Gastrocnemius medialis (tissue), 4 donors: ENCODE results near the gene LPGAT1.

Source experiments
- POLR2A ChIP-seq, 2 donors: fragments of 450-650 bp; IDR thresholded peaks; one replicate each; pipeline ENCODE4 v1.6.1; 2017; ENCODE audit warnings: antibody characterized with exemption in 2 of 2, mild to moderate bottlenecking in 2 of 2, moderate library complexity in 2 of 2
- TF ChIP-seq, protein P1 (sequence below), 5 experiments: fragments of 450-650 bp in 3 of 5; fragments of 200-600 bp in 2 of 5; sonication (generic) in 2 of 5; IDR thresholded peaks in 4 of 5; conservative IDR thresholded peaks in 1 of 5; 1 replicate in 4 of 5; 2 replicates in 1 of 5; pipeline ENCODE4 v1.5.1; 2016 to 2019; ENCODE audit warnings: antibody characterized with exemption in 5 of 5, mild to moderate bottlenecking in 3 of 5, moderate library complexity in 3 of 5

DNA sequence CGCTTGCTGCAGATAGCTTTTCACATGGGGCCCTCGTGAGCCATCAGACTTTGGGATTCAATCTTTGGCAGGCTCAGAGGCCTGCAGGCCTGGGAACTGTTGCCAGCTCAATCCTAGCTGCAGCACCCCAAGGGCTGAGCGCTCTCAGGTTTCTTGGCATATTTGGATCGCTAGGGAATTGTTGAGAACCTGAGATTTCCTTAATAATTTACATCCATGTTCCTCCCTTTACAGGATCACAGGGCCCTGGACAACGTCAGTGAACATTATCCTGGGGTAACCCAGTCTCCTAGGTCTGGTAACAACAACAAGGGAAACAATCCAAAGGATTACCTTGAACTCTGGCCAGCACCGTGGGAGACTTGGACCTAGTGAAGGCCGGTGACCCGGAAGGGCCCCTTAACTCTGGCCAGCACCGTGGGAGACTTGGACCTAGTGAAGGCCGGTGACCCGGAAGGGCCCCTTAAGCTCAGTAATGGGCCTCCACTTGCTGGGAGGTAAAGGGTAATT, 105.8 kb downstream of the LPGAT1 start:
- TF ChIP-seq, protein P1, sequence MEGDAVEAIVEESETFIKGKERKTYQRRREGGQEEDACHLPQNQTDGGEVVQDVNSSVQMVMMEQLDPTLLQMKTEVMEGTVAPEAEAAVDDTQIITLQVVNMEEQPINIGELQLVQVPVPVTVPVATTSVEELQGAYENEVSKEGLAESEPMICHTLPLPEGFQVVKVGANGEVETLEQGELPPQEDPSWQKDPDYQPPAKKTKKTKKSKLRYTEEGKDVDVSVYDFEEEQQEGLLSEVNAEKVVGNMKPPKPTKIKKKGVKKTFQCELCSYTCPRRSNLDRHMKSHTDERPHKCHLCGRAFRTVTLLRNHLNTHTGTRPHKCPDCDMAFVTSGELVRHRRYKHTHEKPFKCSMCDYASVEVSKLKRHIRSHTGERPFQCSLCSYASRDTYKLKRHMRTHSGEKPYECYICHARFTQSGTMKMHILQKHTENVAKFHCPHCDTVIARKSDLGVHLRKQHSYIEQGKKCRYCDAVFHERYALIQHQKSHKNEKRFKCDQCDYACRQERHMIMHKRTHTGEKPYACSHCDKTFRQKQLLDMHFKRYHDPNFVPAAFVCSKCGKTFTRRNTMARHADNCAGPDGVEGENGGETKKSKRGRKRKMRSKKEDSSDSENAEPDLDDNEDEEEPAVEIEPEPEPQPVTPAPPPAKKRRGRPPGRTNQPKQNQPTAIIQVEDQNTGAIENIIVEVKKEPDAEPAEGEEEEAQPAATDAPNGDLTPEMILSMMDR (IDR thresholded peaks at IDR 0.05 in 4 of 5, conservative IDR thresholded peaks at IDR 0.05 in 1 of 5) = no peak
- no peak for TF ChIP-seq POLR2A (IDR thresholded peaks at IDR 0.05)
